ENCODE results near the gene FCHSD2. TPM values are rescaled to one million over a fixed set of nuclear protein-coding genes. Genes with fewer than 3 reads are reported as not detected.

The FCHSD2 gene
- total and polyA plus RNA-seq, 4 donors = 14.7 to 41.6 (median 32.6) TPM

DNA sequence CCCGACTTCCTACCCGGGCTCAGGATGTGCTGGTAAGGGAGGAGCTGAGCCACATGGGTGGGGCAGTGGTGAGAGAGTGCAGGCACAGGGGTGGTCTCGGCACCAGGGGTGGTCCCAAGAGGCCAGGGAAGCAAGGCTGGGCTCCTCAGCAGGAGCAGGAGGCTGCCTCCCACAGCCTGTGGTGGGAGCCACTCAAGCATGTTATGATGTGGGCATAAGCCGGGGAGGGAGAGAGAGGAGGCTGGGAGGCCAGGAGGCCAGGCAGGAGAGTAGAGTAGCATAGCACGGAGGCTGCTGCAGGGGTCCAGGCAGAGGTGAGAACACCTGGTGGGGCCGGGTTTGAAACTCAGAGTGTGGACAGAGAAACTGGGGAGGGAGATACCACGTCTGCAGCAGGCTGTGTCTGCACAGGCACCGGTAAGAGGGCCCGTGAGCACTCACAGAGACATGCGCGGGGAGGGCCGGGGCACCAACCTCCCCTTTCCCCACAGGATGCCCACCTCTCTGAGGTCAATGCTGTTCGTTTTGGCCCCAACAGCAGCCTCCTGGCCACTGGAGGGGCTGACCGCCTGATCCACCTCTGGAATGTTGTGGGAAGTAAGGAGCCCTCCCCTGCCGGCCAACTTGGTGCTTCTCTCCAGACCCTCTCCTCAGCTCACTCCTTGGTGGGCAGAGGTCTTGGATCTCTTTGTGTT lies 317.2 kb downstream of the FCHSD2 start:
- TF ChIP-seq, protein P1, sequence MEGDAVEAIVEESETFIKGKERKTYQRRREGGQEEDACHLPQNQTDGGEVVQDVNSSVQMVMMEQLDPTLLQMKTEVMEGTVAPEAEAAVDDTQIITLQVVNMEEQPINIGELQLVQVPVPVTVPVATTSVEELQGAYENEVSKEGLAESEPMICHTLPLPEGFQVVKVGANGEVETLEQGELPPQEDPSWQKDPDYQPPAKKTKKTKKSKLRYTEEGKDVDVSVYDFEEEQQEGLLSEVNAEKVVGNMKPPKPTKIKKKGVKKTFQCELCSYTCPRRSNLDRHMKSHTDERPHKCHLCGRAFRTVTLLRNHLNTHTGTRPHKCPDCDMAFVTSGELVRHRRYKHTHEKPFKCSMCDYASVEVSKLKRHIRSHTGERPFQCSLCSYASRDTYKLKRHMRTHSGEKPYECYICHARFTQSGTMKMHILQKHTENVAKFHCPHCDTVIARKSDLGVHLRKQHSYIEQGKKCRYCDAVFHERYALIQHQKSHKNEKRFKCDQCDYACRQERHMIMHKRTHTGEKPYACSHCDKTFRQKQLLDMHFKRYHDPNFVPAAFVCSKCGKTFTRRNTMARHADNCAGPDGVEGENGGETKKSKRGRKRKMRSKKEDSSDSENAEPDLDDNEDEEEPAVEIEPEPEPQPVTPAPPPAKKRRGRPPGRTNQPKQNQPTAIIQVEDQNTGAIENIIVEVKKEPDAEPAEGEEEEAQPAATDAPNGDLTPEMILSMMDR (IDR thresholded peaks at IDR 0.05; ENCODE audit: control extremely low read depth, extremely low read depth) = no peak
- no peak for DNase-seq
- no peaks in the 10 kb centered on the region for H3K9me3 ChIP-seq (ENCODE audit: control insufficient read depth in 4 of 4, insufficient read depth in 3 of 4, low read length in 3 of 4)
- WGBS, 2 donors = 80 to 82% methylated on average over 15 of the region's 15 CpGs
- peaks cover 0 to 16% (median 3%) of the 10 kb centered on the region in 5 donors for H3K4me1 ChIP-seq (ENCODE audit: control insufficient read depth in 5 of 5, insufficient read depth in 5 of 5, low read length in 5 of 5)
- no peak overlapping the region for H3K27ac ChIP-seq (ENCODE audit: low read depth in 1 of 2, low read length in 1 of 2)
- H3K36me3 ChIP-seq (ENCODE audit: control insufficient read depth in 4 of 4, insufficient read depth in 4 of 4, low read length in 4 of 4) = peaks cover 0 to 15% (median 4%) of the 10 kb centered on the region in 4 donors
- no peak overlapping the region for H3K9ac ChIP-seq (ENCODE audit: insufficient read depth in 1 of 2, low read length in 2 of 2)
- H3K27me3 ChIP-seq (ENCODE audit: control insufficient read depth in 3 of 3, insufficient read depth in 3 of 3, low read length in 2 of 3) = no peaks in the 10 kb centered on the region
- ATAC-seq (ENCODE audit: insufficient read depth, low FRiP score) = no peak
- H3K4me3 ChIP-seq = no peak overlapping the region

DNA sequence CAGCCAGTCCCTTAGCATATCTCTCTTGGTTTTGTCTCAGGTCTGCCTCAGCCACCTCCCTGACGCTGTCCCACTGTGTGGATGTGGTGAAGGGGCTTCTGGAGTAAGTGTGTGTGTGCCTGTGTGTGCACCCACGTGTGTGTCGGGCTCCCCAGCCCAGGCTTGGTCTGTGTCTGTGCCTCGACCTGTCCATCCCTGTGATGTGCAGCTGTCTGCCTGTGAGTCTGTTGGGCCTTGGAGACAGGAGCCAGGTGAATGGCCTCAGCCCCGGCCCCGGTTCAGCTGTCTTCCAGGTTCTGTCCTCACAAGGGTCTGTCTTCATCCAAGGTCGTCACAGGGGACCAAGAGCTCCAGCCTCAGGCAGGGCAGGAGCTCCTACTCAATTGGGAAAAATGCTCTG lies 318.1 kb downstream of the FCHSD2 start:
- Histone ChIP-seq H3K27me3 (ENCODE audit: control insufficient read depth in 3 of 3, insufficient read depth in 3 of 3, low read length in 2 of 3) (no peaks in the 10 kb centered on the region), H3K27ac (ENCODE audit: low read depth in 1 of 2, low read length in 1 of 2) (no peak overlapping the region), H3K36me3 (ENCODE audit: control insufficient read depth in 4 of 4, insufficient read depth in 4 of 4, low read length in 4 of 4) (peaks cover 0 to 10% (median 4%) of the 10 kb centered on the region in 4 donors), H3K4me3 (no peak overlapping the region), H3K9me3 (ENCODE audit: control insufficient read depth in 4 of 4, insufficient read depth in 3 of 4, low read length in 3 of 4) (no peaks in the 10 kb centered on the region), H3K9ac (ENCODE audit: insufficient read depth in 1 of 2, low read length in 2 of 2) (no peak overlapping the region), H3K4me1 (ENCODE audit: control insufficient read depth in 5 of 5, insufficient read depth in 5 of 5, low read length in 5 of 5) (peaks cover 0 to 16% (median 3%) of the 10 kb centered on the region in 5 donors)
- WGBS, 2 donors = 83 to 88% methylated on average over 7 of the region's 7 CpGs
- no peak for DNase-seq
- ATAC-seq (ENCODE audit: insufficient read depth, low FRiP score) = no peak
- TF ChIP-seq, protein P1 (IDR thresholded peaks at IDR 0.05; ENCODE audit: control extremely low read depth, extremely low read depth) = no peak

DNA sequence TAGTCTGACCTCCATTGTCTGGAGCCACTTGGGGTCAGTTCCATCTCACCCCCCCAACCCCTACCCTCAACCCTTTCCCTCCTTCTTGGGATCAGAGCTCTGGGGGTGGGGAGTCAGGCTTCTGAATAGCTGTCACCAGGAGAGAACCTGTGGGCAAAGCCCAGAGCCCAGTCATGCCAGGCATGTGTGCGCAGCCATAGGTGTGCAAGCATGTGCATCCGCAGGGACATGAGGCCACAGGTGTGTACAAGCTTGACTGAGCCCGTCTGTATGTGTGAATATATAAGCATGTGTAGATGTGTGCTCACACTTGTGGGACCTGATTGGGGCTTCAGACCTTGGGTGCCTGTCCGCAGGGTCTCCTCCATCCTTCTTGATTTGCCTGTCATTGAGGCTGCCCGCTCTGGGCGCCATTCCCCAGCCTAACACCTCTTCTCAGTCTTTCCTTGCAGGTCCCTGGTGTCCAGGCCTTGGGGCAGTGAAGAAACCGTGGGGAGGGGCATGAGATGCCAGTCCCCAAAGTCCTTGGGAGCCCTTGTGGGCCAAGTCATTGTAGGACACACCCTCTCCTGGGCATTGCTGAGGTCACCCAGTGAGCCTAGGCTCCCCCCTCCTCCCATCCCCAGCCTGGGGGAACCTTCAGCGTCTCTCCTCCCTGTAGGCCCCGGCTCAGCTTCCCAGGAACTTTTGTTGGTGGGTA lies 318.9 kb downstream of the FCHSD2 start:
- Histone ChIP-seq H3K4me3 (no peak overlapping the region), H3K27me3 (ENCODE audit: control insufficient read depth in 3 of 3, insufficient read depth in 3 of 3, low read length in 2 of 3) (no peaks in the 10 kb centered on the region), H3K36me3 (ENCODE audit: control insufficient read depth in 4 of 4, insufficient read depth in 4 of 4, low read length in 4 of 4) (peaks cover 0 to 11% (median 7%) of the 10 kb centered on the region in 4 donors), H3K27ac (ENCODE audit: low read depth in 1 of 2, low read length in 1 of 2) (no peak overlapping the region), H3K4me1 (ENCODE audit: control insufficient read depth in 5 of 5, insufficient read depth in 5 of 5, low read length in 5 of 5) (peaks cover 0 to 16% (median 3%) of the 10 kb centered on the region in 5 donors), H3K9ac (ENCODE audit: insufficient read depth in 1 of 2, low read length in 2 of 2) (no peak overlapping the region), H3K9me3 (ENCODE audit: control insufficient read depth in 4 of 4, insufficient read depth in 3 of 4, low read length in 3 of 4) (no peaks in the 10 kb centered on the region)
- TF ChIP-seq, protein P1 (IDR thresholded peaks at IDR 0.05; ENCODE audit: control extremely low read depth, extremely low read depth) = no peak
- ATAC-seq (ENCODE audit: insufficient read depth, low FRiP score) = no peak
- WGBS, 2 donors = 94 to 95% methylated on average over 9 of the region's 9 CpGs
- no peak for DNase-seq
